ENCODE data around the gene DPYD. TPM values are rescaled to one million over a fixed set of nuclear protein-coding genes. Genes with fewer than 3 reads are reported as not detected.

DPYD gene
- total and polyA plus RNA-seq, 10 of the 15 experiments (the other 5 are each of a cell fraction or from before 2014, with no cell fraction given), result 5.7 to 23.8 (median 10.2) TPM

- H3K4me2 ChIP-seq (ENCODE audit: control insufficient read depth, insufficient read depth), result no peak overlapping the region
- ChIA-PET RAD21 (ENCODE audit: unreplicated experiment) (interaction anchor here (1.0 to 1.4 kb wide), 5 partner anchors 17 to 814 kb away, joined by 3 to 8 read pairs (median 5); no protein-coding TSS in a partner anchor), POLR2A (no interaction called here), CTCF (interaction anchor here (0.5 to 1.2 kb wide), 5 partner anchors 10 to 640 kb away, joined by 3 to 6 read pairs (median 3); partner anchors contain the start of gene DPYD), SMC1A (ENCODE audit: uncharacterized antibody, unreplicated experiment) (interaction anchor here (1.1 to 1.8 kb wide), 8 partner anchors 10 to 640 kb away, joined by 3 to 11 read pairs (median 4); no protein-coding TSS in a partner anchor)
- H4K20me1 ChIP-seq (ENCODE audit: control insufficient read depth, insufficient read depth), result no peaks in the 10 kb centered on the region
- H3K9ac ChIP-seq (ENCODE audit: control insufficient read depth, insufficient read depth, low read length), result no peak overlapping the region
- no TSS peak for BruUV-seq (replicated peaks)
- in situ Hi-C loops (cut with MboI) (no loop called here), intact Hi-C loops (cut with micrococcal nuclease; ENCODE audit: unreplicated experiment) (no loop called here)
- H3K36me3 ChIP-seq (ENCODE audit: control insufficient read depth in 2 of 2, insufficient read depth in 2 of 2, low read length in 1 of 2), result no peaks in the 10 kb centered on the region
- no peak overlapping the region for H2AFZ ChIP-seq (ENCODE audit: control insufficient read depth, low read depth, low read length)
- no peak overlapping the region for H3K27ac ChIP-seq (ENCODE audit: control insufficient read depth, insufficient read depth)
- ATAC-seq, result no peak
- TF ChIP-seq ATF7 (IDR thresholded peaks at IDR 0.05; ENCODE audit: low read depth) (no peak), YBX1 (IDR thresholded peaks at IDR 0.05) (no peak)
- TF ChIP-seq, protein P1, sequence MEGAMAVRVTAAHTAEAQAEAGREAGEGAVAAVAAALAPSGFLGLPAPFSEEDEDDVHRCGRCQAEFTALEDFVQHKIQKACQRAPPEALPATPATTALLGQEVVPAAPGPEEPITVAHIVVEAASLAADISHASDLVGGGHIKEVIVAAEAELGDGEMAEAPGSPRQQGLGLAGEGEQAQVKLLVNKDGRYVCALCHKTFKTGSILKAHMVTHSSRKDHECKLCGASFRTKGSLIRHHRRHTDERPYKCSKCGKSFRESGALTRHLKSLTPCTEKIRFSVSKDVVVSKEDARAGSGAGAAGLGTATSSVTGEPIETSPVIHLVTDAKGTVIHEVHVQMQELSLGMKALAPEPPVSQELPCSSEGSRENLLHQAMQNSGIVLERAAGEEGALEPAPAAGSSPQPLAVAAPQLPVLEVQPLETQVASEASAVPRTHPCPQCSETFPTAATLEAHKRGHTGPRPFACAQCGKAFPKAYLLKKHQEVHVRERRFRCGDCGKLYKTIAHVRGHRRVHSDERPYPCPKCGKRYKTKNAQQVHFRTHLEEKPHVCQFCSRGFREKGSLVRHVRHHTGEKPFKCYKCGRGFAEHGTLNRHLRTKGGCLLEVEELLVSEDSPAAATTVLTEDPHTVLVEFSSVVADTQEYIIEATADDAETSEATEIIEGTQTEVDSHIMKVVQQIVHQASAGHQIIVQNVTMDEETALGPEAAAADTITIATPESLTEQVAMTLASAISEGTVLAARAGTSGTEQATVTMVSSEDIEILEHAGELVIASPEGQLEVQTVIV (IDR thresholded peaks at IDR 0.05; ENCODE audit: borderline replicate concordance, partially characterized antibody), result no peak
- no peak for FAIRE-seq
- no peaks in the 10 kb centered on the region for H3K27me3 ChIP-seq (replicated peaks in 1 of 2; ENCODE audit: control insufficient read depth in 2 of 2, insufficient read depth in 2 of 2, low read length in 1 of 2)
- H3K4me1 ChIP-seq (ENCODE audit: control insufficient read depth, insufficient read depth, low read length), result no peaks in the 10 kb centered on the region
- no peaks in the 10 kb centered on the region for H3K79me2 ChIP-seq (ENCODE audit: control insufficient read depth, insufficient read depth, low read length)
- DNase-seq (ENCODE audit: low read depth, low spot score), result no peak
- H3K9me3 ChIP-seq (replicated peaks; ENCODE audit: control insufficient read depth, insufficient read depth, low read length), result no peaks in the 10 kb centered on the region
- no peak overlapping the region for H3K4me3 ChIP-seq
Observed at GRCh38 chr1:97778718-97779117, 142.1 kb downstream of the DPYD start.

DNA sequence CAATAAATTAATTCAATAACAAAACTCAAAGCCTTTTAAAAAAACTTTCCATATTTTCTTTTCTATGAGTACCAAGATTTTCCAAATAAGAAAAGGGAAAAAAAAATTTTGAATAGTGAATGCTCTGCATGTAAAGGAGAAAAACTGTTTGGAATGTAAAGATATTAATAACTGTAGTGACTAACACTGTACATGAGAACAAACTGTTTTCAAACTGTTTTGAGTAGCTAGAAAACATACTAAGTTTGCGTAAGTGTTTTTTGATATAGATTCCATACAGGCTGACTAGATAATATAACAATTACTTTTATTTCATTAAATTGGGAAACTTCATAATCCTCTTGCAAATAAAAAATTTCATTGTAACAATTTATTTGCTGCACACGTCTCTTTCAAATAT is 150.5 kb downstream of the DPYD start:
- H3K79me2 ChIP-seq (ENCODE audit: control insufficient read depth, insufficient read depth, low read length), result no peaks in the 10 kb centered on the region
- intact Hi-C loops (cut with micrococcal nuclease; ENCODE audit: unreplicated experiment) (no loop called here), in situ Hi-C loops (cut with MboI) (no loop called here)
- H3K9ac ChIP-seq (ENCODE audit: control insufficient read depth, insufficient read depth, low read length), result no peak overlapping the region
- no peak overlapping the region for H3K4me2 ChIP-seq (ENCODE audit: control insufficient read depth, insufficient read depth)
- 65% methylated on average over 2 of the region's 2 CpGs for WGBS (ENCODE audit: insufficient coverage, insufficient replicate concordance, low lambda C conversion rate, missing lambda C conversion rate)
- no peak overlapping the region for H2AFZ ChIP-seq (ENCODE audit: control insufficient read depth, low read depth, low read length)
- ChIA-PET CTCF (no interaction called here), RAD21 (ENCODE audit: unreplicated experiment) (interaction anchor here (1.1 kb wide), 1 partner anchor 16 kb away, joined by 5 read pairs; no protein-coding TSS in a partner anchor), SMC1A (ENCODE audit: uncharacterized antibody, unreplicated experiment) (interaction anchor here (2.5 kb wide), 1 partner anchor 10 kb away, joined by 9 read pairs; no protein-coding TSS in a partner anchor), POLR2A (no interaction called here)
- FAIRE-seq (no peak), DNase-seq (ENCODE audit: low read depth, low spot score) (no peak), ATAC-seq (no peak)
- BruUV-seq (replicated peaks), result no TSS peak
- H3K9me3 ChIP-seq (replicated peaks; ENCODE audit: control insufficient read depth, insufficient read depth, low read length), result no peaks in the 10 kb centered on the region
- no peaks in the 10 kb centered on the region for H3K27me3 ChIP-seq (replicated peaks in 1 of 2; ENCODE audit: control insufficient read depth in 2 of 2, insufficient read depth in 2 of 2, low read length in 1 of 2)
- H3K27ac ChIP-seq (ENCODE audit: control insufficient read depth, insufficient read depth), result no peak overlapping the region
- no peaks in the 10 kb centered on the region for H3K36me3 ChIP-seq (ENCODE audit: control insufficient read depth in 2 of 2, insufficient read depth in 2 of 2, low read length in 1 of 2)
- H4K20me1 ChIP-seq (ENCODE audit: control insufficient read depth, insufficient read depth), result no peaks in the 10 kb centered on the region
- TF ChIP-seq EP300 (IDR thresholded peaks at IDR 0.05; ENCODE audit: borderline replicate concordance in 1 of 2, control insufficient read depth in 1 of 2, low read depth in 2 of 2, low read length in 2 of 2) (no peak), NFYB (IDR thresholded peaks at IDR 0.05; ENCODE audit: insufficient read depth, low read depth, low read length) (no peak), POU2F2 (IDR thresholded peaks at IDR 0.05; ENCODE audit: borderline replicate concordance, low read depth, low read length) (no peak), RFX5 (IDR thresholded peaks at IDR 0.05; ENCODE audit: low read depth, low read length) (no peak)
- no peaks in the 10 kb centered on the region for H3K4me1 ChIP-seq (ENCODE audit: control insufficient read depth, insufficient read depth, low read length)
- H3K4me3 ChIP-seq, result no peak overlapping the region

Data from GM12878 (cell line).